ENCODE results near the gene GNB1L.
A peak's percentile ranks its signal among the peaks of the same experiment; 100 is the strongest.

Gene GNB1L

GRCh38 chr22:19895160-19895849 lies 40.6 kb upstream of the GNB1L start:
- no peak overlapping the region for H3K4me3 ChIP-seq (ENCODE audit: low read length)
- peaks cover 4% of the 10 kb centered on the region for H3K36me3 ChIP-seq (ENCODE audit: control insufficient read depth, insufficient read depth, low read length)
- H3K27me3 ChIP-seq (ENCODE audit: control insufficient read depth, insufficient read depth, low read length): no peaks in the 10 kb centered on the region

GRCh38 chr22:19893363-19893762 lies 38.7 kb upstream of the GNB1L start:
- peaks cover 4% of the 10 kb centered on the region for H3K36me3 ChIP-seq (ENCODE audit: control insufficient read depth, insufficient read depth, low read length)
- H3K4me3 ChIP-seq (ENCODE audit: low read length): no peak overlapping the region
- H3K27ac ChIP-seq (ENCODE audit: low read depth, low read length): no peak overlapping the region
- H3K27me3 ChIP-seq (ENCODE audit: control insufficient read depth, insufficient read depth, low read length): no peaks in the 10 kb centered on the region
- no peak overlapping the region for H3K9ac ChIP-seq (ENCODE audit: low read length)
- no peaks in the 10 kb centered on the region for H3K4me1 ChIP-seq (ENCODE audit: control insufficient read depth, insufficient read depth, low read length)

More at GRCh38 chr22:19895160-19895849, 40.6 kb upstream of the GNB1L start:
- no peaks in the 10 kb centered on the region for H3K4me1 ChIP-seq (ENCODE audit: control insufficient read depth, insufficient read depth, low read length)
- H3K9ac ChIP-seq (ENCODE audit: low read length): no peak overlapping the region
- no peak overlapping the region for H3K27ac ChIP-seq (ENCODE audit: low read depth, low read length)

- no peak overlapping the region for H3K9ac ChIP-seq (ENCODE audit: low read length)
- no peak overlapping the region for H3K4me3 ChIP-seq (ENCODE audit: low read length)
- H3K36me3 ChIP-seq (ENCODE audit: control insufficient read depth, insufficient read depth, low read length): peaks cover 4% of the 10 kb centered on the region
- H3K27me3 ChIP-seq (ENCODE audit: control insufficient read depth, insufficient read depth, low read length): no peaks in the 10 kb centered on the region
- H3K27ac ChIP-seq (ENCODE audit: low read depth, low read length): no peak overlapping the region
- H3K4me1 ChIP-seq (ENCODE audit: control insufficient read depth, insufficient read depth, low read length): no peaks in the 10 kb centered on the region
Measured at GRCh38 chr22:19892925-19893324, 38.3 kb upstream of the GNB1L start.

DNA sequence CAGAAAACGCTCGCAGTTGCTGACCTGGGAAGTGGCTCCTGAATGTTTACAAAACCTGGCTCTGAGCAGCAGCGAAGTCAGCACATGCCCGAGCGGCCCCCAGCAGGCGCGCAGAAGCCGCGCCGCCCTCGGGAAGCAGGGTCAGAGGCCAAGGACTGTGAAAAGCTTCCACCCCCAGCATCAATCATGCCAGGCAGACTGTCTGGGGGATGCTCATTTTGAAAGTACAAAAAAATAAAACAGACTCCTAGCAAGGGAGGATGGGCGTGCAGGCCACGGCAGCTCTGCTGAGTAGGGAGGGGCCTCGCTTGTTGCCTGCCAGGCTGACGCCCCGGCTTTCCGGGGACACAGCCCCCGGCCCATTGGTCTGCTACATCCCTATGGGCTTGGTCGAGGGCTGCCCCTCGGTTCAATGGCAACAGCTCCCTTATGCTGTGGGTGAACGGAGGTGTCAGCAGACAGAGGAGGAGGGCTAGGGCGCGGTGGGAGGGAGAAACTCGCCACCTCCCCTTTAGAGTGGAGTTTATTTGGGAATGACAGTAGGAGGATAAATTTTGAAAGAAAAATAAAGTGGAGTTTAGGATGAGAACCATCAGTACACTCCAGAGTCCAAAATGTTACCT lies 37.7 kb upstream of the GNB1L start:
- H3K27ac ChIP-seq (ENCODE audit: low read depth, low read length): no peak overlapping the region

GRCh38 chr22:19891317-19892256 lies 36.9 kb upstream of the GNB1L start:
- no peak overlapping the region for H3K9ac ChIP-seq (ENCODE audit: low read length)
- peak overlapping the region; percentile 13 for H3K4me3 ChIP-seq (ENCODE audit: low read length)

More for the DNA sequence above, 37.7 kb upstream of the GNB1L start:
- peaks cover 4% of the 10 kb centered on the region for H3K36me3 ChIP-seq (ENCODE audit: control insufficient read depth, insufficient read depth, low read length)
- no peak overlapping the region for H3K4me3 ChIP-seq (ENCODE audit: low read length)
- H3K4me1 ChIP-seq (ENCODE audit: control insufficient read depth, insufficient read depth, low read length): no peaks in the 10 kb centered on the region
- H3K9ac ChIP-seq (ENCODE audit: low read length): no peak overlapping the region
- H3K27me3 ChIP-seq (ENCODE audit: control insufficient read depth, insufficient read depth, low read length): no peaks in the 10 kb centered on the region

DNA sequence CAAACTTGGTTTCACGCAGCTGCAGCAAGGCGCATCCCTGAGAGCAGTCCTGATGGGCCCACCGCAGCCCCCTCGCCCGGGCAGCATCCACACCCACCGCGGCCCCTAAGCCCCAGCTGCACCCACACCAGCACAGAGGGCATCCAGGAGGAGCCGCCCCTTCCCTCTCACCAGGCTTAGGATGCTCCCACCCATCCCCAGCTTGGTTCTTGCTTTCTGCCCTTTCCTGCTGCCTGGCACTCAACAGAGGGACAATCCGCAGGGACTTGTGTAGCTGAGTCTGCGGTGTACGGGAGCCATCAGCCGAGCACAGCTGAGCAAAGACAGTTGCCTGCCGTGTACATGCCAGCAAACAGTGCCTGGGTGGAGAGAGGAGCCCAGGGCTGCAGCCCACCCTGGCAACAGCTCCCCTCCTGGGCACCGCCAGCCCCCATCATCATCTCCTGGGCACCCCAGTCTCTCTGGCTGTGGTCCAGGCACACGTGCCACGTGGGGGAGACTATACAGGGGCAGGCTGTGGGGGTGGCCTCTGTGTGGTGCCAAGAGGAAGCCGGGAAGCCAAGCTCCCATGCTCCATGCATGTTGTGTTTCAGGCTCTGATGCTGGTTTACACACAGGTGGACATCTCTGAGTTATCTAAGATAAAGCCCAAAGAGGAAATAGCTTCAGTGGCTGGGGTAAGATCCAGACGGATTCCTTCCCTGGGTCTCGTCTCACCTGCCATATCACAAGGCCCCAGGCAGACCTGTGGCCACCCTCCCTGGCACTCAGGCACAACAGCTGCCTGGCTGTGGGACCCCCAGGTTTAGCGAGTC lies 36.0 kb upstream of the GNB1L start:
- Histone ChIP-seq H3K27ac (ENCODE audit: low read depth, low read length) (no peak overlapping the region), H3K4me3 (ENCODE audit: low read length) (no peak overlapping the region), H3K36me3 (ENCODE audit: control insufficient read depth, insufficient read depth, low read length) (peaks cover 2% of the 10 kb centered on the region), H3K27me3 (ENCODE audit: control insufficient read depth, insufficient read depth, low read length) (no peaks in the 10 kb centered on the region), H3K9ac (ENCODE audit: low read length) (no peak overlapping the region), H3K4me1 (ENCODE audit: control insufficient read depth, insufficient read depth, low read length) (no peaks in the 10 kb centered on the region)

More at GRCh38 chr22:19891317-19892256, 36.9 kb upstream of the GNB1L start:
- no peaks in the 10 kb centered on the region for H3K27me3 ChIP-seq (ENCODE audit: control insufficient read depth, insufficient read depth, low read length)
- H3K36me3 ChIP-seq (ENCODE audit: control insufficient read depth, insufficient read depth, low read length): peaks cover 3% of the 10 kb centered on the region
- H3K4me1 ChIP-seq (ENCODE audit: control insufficient read depth, insufficient read depth, low read length): no peaks in the 10 kb centered on the region
- no peak overlapping the region for H3K27ac ChIP-seq (ENCODE audit: low read depth, low read length)

DNA sequence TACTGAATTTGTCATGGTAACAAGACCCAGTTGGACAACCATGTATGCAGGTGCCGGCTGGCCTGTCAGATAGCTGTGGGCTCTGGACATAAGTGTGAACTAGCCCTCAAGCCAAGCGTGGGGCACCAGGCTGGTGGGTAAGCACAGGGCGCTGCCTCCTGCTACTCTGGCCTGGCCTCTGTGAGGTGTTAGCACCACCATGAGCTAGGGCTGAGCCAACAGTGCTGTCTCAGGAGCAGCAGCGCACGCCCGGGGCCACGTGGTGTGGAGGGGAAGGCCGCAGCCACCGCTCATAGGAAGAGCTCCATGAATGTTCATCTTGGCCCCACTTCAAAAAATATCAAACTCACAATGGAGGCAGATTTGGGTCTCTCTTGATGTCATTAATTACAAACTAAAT lies 35.3 kb upstream of the GNB1L start:
- no peak overlapping the region for H3K9ac ChIP-seq (ENCODE audit: low read length)
- H3K36me3 ChIP-seq (ENCODE audit: control insufficient read depth, insufficient read depth, low read length): peaks cover 2% of the 10 kb centered on the region
- H3K27me3 ChIP-seq (ENCODE audit: control insufficient read depth, insufficient read depth, low read length): no peaks in the 10 kb centered on the region
- H3K4me3 ChIP-seq (ENCODE audit: low read length): no peak overlapping the region
- no peak overlapping the region for H3K27ac ChIP-seq (ENCODE audit: low read depth, low read length)
- no peaks in the 10 kb centered on the region for H3K4me1 ChIP-seq (ENCODE audit: control insufficient read depth, insufficient read depth, low read length)

DNA sequence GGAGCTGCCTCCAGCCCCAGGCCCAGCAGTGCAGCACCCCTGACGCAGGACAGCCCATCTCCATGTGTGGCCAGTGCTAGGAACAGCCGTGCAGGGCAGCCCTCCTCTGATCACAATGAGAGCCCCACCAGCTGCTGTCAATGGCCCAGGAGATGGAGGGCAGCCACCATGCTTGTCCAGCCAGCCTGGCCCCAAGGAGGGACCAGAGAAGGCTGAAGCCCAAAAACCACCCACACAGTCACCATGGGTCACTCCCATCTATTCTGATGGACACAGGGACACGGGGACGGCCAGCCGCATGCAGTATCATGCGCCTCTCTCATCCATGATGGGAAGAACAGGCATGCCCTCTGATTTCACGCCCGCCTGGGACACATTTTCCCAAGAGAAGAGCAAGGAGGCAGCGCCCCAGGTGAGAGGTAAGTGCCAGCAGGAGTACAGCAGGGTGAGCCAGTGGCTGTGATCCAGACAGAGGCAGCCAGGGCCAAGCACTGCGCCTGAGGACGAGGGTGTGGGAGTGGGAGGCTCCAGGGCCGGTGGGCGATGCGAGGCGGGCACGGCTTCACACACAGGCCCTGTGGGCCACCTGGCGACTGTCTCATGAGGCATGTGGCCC lies 33.6 kb upstream of the GNB1L start:
- Histone ChIP-seq H3K27ac (ENCODE audit: low read depth, low read length) (no peak overlapping the region), H3K9ac (ENCODE audit: low read length) (no peak overlapping the region), H3K4me3 (ENCODE audit: low read length) (no peak overlapping the region), H3K27me3 (ENCODE audit: control insufficient read depth, insufficient read depth, low read length) (no peaks in the 10 kb centered on the region), H3K4me1 (ENCODE audit: control insufficient read depth, insufficient read depth, low read length) (no peaks in the 10 kb centered on the region), H3K36me3 (ENCODE audit: control insufficient read depth, insufficient read depth, low read length) (peaks cover 2% of the 10 kb centered on the region)

- Histone ChIP-seq H3K9ac (ENCODE audit: low read length) (no peak overlapping the region), H3K27ac (ENCODE audit: low read depth, low read length) (no peak overlapping the region), H3K27me3 (ENCODE audit: control insufficient read depth, insufficient read depth, low read length) (no peaks in the 10 kb centered on the region), H3K36me3 (ENCODE audit: control insufficient read depth, insufficient read depth, low read length) (peaks cover 2% of the 10 kb centered on the region), H3K4me1 (ENCODE audit: control insufficient read depth, insufficient read depth, low read length) (peaks cover 2% of the 10 kb centered on the region), H3K4me3 (ENCODE audit: low read length) (no peak overlapping the region)
Measured at GRCh38 chr22:19887256-19887985, 32.7 kb upstream of the GNB1L start.

GRCh38 chr22:19886605-19887255 lies 32.1 kb upstream of the GNB1L start:
- Histone ChIP-seq H3K27me3 (ENCODE audit: control insufficient read depth, insufficient read depth, low read length) (no peaks in the 10 kb centered on the region), H3K36me3 (ENCODE audit: control insufficient read depth, insufficient read depth, low read length) (peaks cover 2% of the 10 kb centered on the region), H3K9ac (ENCODE audit: low read length) (no peak overlapping the region), H3K27ac (ENCODE audit: low read depth, low read length) (no peak overlapping the region), H3K4me1 (ENCODE audit: control insufficient read depth, insufficient read depth, low read length) (peaks cover 6% of the 10 kb centered on the region), H3K4me3 (ENCODE audit: low read length) (no peak overlapping the region)
